ENCODE data around the gene CPVL. TPM values are rescaled to one million over a fixed set of nuclear protein-coding genes. Genes with fewer than 3 reads are reported as not detected.

The CPVL gene
- total and polyA plus RNA-seq, 2 of the 8 experiments (the other 6 are each of a cell fraction or from before 2014, with no cell fraction given): 40.0 to 55.0 TPM

DNA sequence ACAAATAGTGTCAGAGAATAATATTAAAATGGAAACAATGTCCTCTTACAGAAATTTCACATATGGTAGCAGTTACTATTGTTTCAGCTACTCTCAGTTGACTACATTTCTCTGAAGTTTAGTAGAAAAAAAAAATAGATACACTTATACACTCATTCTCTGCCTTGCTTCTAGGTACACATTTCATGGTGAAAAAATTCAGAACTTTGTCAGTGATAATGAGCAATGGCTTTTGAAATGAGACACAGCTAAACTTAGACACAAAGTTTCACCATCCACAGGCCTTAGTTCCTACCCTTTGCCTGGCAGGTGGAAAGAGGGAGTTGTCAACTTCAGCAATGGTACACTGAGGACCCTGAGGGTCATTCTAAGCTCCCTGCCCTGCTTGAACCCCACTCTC is 69.2 kb downstream of the CPVL start (continued):
- TF ChIP-seq ZNF274 (IDR thresholded peaks at IDR 0.05; ENCODE audit: borderline replicate concordance, extremely low read depth, low read length) (no peak), EP300 (IDR thresholded peaks at IDR 0.05; ENCODE audit: borderline replicate concordance in 1 of 2, low read depth in 2 of 2, low read length in 2 of 2) (no peak), TCF12 (IDR thresholded peaks at IDR 0.05; ENCODE audit: low read depth, low read length) (no peak), TEAD4 (IDR thresholded peaks at IDR 0.05; ENCODE audit: low read depth, low read length) (no peak), CREB1 (IDR thresholded peaks at IDR 0.05) (no peak), RXRA (IDR thresholded peaks at IDR 0.05; ENCODE audit: insufficient read depth, low read depth, low read length) (no peak), ASH2L (IDR thresholded peaks at IDR 0.05; ENCODE audit: low read length) (no peak), TBP (IDR thresholded peaks at IDR 0.05; ENCODE audit: low read depth, low read length) (no peak), KDM1A (IDR thresholded peaks at IDR 0.05; ENCODE audit: borderline replicate concordance, low read length) (no peak)

Measured in H1 (cell line).